Nephron progenitor cell (in vitro differentiated cells): Measurements from ENCODE around the gene ZNRF1.

Source experiments
- DNase-seq: peaks from one replicate; pipeline ENCODE4 v3.0.0; 2021
- H3K27ac Mint-ChIP-seq: 2 replicates; pipeline ENCODE4 v1.8.0; 2021; ENCODE audit warnings: mild to moderate bottlenecking, moderate library complexity, mixed read lengths
- H3K27me3 Mint-ChIP-seq: 2 replicates; pipeline ENCODE4 v1.8.0; 2021; ENCODE audit warnings: mild to moderate bottlenecking, low read depth, mixed read lengths; ENCODE audit not compliant: poor library complexity
- H3K36me3 Mint-ChIP-seq: 2 replicates; pipeline ENCODE4 v1.8.0; 2021; ENCODE audit warnings: low read depth, mixed read lengths
- H3K4me1 Mint-ChIP-seq: 2 replicates; pipeline ENCODE4 v1.8.0; 2021; ENCODE audit warnings: mixed read lengths
- H3K4me3 Mint-ChIP-seq: 2 replicates; pipeline ENCODE4 v1.8.0; 2021; ENCODE audit warnings: mild to moderate bottlenecking, moderate library complexity, mixed read lengths
- H3K9me3 Mint-ChIP-seq: 2 replicates; pipeline ENCODE4 v1.8.0; 2021; ENCODE audit warnings: mild to moderate bottlenecking, moderate library complexity, mixed read lengths
- TF ChIP-seq, protein P1 (sequence below): fragments of 200-600 bp; sonication (generic); IDR thresholded peaks from 2 replicates; pipeline ENCODE4 v1.5.0; 2021; ENCODE audit warnings: antibody characterized with exemption

The ZNRF1 gene

DNA sequence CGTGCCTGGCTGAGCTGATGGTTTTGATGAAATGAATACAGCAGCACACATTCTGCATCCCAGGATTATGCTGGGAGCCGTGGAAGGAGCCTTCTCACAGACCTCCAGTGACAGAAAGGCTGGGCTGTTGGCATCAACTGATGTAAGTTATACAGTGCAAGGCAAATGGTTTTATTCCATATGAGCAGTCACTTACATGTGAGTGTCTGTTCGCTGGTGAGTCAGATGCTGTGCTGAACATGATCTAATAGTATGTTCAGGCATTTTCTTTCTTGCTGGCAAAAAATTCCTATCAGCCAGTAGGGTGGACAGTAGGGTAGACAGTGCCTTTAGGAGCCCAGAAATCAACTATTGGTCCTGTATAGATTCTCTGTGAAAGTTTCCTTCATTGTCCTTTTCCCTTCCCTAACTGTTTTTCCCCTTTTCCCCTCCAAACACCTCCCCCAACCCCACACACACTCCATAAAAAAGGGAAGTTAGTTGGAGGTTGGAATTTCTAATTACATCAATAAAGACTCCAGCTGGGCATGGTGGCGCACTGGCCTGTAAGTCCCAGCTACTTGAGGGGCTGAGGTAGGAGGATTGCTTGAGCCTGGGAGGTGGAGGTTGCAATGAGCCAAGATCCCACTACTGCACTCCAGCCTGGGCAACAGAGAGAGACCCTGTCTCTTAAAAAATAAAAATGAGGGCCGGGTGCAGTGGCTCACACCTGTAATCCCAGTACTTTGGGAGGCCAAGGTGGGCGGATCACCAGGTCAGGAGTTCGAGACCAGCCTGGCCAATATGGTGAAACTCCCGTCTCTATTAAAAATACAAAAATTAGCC is 81.6 kb downstream of the ZNRF1 start:
- H3K27ac Mint-ChIP-seq = peak overlapping the region; percentile 81
- peaks cover 26% of the 10 kb centered on the region for H3K9me3 Mint-ChIP-seq
- no peaks in the 10 kb centered on the region for H3K27me3 Mint-ChIP-seq
- H3K4me3 Mint-ChIP-seq = no peak overlapping the region
- peaks cover 50% of the 10 kb centered on the region for H3K36me3 Mint-ChIP-seq
- peaks cover 43% of the 10 kb centered on the region for H3K4me1 Mint-ChIP-seq
- DNase-seq = no peak
- TF ChIP-seq, protein P1, sequence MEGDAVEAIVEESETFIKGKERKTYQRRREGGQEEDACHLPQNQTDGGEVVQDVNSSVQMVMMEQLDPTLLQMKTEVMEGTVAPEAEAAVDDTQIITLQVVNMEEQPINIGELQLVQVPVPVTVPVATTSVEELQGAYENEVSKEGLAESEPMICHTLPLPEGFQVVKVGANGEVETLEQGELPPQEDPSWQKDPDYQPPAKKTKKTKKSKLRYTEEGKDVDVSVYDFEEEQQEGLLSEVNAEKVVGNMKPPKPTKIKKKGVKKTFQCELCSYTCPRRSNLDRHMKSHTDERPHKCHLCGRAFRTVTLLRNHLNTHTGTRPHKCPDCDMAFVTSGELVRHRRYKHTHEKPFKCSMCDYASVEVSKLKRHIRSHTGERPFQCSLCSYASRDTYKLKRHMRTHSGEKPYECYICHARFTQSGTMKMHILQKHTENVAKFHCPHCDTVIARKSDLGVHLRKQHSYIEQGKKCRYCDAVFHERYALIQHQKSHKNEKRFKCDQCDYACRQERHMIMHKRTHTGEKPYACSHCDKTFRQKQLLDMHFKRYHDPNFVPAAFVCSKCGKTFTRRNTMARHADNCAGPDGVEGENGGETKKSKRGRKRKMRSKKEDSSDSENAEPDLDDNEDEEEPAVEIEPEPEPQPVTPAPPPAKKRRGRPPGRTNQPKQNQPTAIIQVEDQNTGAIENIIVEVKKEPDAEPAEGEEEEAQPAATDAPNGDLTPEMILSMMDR = no peak

DNA sequence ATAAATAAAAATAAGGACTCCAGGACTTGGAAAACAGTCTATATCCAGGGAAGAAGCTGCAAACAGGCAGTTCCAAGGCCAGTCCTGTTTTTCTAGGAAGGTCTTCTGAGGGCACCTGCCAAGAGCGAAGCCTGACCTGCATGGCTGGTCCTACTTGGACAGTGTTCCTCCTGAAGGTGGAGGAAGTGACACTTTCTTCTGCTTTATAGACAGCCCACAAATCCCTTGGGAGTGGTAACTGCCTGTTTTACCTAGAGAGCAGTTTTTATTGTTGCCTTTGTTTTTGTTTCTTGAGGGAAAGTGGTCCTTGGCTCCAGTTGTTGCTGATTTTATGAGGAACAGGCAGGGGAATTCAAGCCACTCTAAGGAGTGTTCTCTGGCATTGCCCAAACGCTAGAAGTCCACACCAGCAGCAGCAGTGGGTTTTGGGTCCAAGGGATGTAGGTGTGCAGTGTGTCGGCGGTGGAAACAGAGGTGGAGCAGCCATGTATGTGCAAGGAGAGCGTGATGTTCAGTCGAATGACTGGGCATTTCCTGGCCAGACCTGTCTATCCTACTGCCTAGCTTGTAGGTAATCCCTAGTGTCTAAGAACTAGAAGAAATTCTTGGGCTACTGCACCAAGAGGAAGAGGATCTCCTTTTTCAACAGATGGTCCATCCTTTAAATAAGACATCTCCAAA is 82.5 kb downstream of the ZNRF1 start:
- Mint-ChIP-seq H3K27me3 (no peaks in the 10 kb centered on the region), H3K9me3 (peaks cover 24% of the 10 kb centered on the region), H3K4me3 (no peak overlapping the region), H3K4me1 (peaks cover 44% of the 10 kb centered on the region), H3K36me3 (peaks cover 50% of the 10 kb centered on the region), H3K27ac (peak overlapping the region; percentile 96)
- TF ChIP-seq, protein P1 = no peak
- DNase-seq = no peak

DNA sequence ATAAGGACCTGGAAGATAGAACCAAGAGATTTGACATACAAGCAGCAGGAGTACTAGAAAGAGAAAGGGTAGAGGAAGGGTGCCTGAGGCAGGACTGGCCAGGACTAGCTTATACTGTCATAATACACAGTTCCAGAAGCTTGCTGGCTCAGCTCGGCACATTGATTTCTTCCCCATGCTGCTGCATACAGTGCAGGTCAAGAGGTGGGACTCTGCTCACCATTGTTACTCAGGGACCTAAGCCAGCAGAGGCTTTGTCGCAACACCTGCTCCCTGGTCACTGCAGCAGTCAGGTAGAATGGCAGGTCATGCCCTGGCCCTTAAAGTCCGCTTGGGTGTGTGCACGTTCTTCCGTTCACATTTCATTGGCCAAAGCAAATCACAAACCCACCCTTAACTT is 85.0 kb downstream of the ZNRF1 start:
- TF ChIP-seq, protein P1 = no peak
- Mint-ChIP-seq H3K9me3 (peaks cover 1% of the 10 kb centered on the region), H3K4me3 (no peak overlapping the region), H3K4me1 (peaks cover 68% of the 10 kb centered on the region), H3K27ac (no peak overlapping the region), H3K27me3 (no peaks in the 10 kb centered on the region), H3K36me3 (peaks cover 31% of the 10 kb centered on the region)
- DNase-seq = no peak

DNA sequence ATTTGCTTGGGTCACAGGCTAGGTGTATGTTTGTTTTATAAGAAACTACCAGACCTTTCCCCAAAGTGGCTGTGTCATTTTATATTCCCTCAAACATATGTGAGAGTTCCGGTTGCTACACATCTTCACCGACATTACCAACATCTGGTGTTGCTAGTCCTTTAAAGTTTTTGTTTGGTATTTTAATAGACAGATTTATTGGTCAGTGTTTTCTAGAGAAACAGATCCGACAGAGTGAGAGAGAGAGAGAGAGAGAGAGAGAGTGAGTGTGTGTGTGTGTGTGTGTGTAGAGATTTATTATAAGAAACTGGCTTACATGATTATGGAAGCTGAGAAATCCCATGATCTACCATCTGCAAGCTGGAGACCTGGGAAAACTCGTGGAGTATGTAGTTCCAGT is 86.7 kb downstream of the ZNRF1 start:
- peaks cover 77% of the 10 kb centered on the region for H3K4me1 Mint-ChIP-seq
- H3K27me3 Mint-ChIP-seq = no peaks in the 10 kb centered on the region
- TF ChIP-seq, protein P1 = no peak
- peaks cover 32% of the 10 kb centered on the region for H3K36me3 Mint-ChIP-seq
- no peak for DNase-seq
- H3K9me3 Mint-ChIP-seq = no peaks in the 10 kb centered on the region
- no peak overlapping the region for H3K4me3 Mint-ChIP-seq
- H3K27ac Mint-ChIP-seq = peak overlapping the region; percentile 20

DNA sequence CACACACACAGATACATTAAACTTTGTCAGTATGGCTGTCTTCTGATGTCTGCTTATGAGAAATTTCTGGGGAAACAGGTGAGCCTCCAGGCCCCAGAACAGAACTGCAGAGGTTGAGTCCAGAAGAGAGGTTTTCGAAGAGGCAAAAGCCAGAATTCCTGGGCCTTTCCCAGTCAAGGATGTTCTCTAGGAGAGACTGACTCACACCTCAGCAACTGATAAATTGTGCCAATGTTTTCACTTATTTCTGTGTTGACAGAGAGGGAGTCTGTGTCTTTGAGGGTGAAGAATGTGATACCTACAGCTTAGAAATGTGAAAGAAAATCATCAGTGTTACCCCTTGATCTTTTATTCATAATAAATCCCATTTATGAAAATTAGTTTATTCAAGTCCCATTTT is 87.5 kb downstream of the ZNRF1 start:
- Mint-ChIP-seq H3K27me3 (no peaks in the 10 kb centered on the region), H3K27ac (peak overlapping the region; percentile 81), H3K36me3 (peaks cover 32% of the 10 kb centered on the region), H3K4me3 (no peak overlapping the region), H3K9me3 (no peaks in the 10 kb centered on the region), H3K4me1 (peaks cover 70% of the 10 kb centered on the region)
- DNase-seq = no peak
- TF ChIP-seq, protein P1 = no peak
